Stimulated activated naive CD8-positive, alpha-beta T cell treated with anti-CD3 and anti-CD28 coated beads, Interleukin-15, Interleukin-2, amounts not matched to agents 100 U/mL and 50 U/mL, for 24 hours (primary cell): ENCODE data around the gene TMEM131L.
"Not testable (repeated sequence)": the region's sequence is repeated elsewhere in the genome, so short reads cannot be mapped to it uniquely, and the experiment has no call there.

Source experiments
- ATAC-seq: fragments of 150-1000 bp; cut with Tn5 transposase; one replicate; pipeline ENCODE4 v1.10.0; 2021
- DNase-seq: peaks from one replicate; pipeline ENCODE4 v3.0.0; 2021

Gene TMEM131L

GRCh38 chr4:153499005-153499404, 32.8 kb downstream of the TMEM131L start:
- DNase-seq (no peak), ATAC-seq (no peak)

GRCh38 chr4:153501578-153501977, 35.4 kb downstream of the TMEM131L start:
- DNase-seq (no peak), ATAC-seq (no peak)

GRCh38 chr4:153502584-153502983, 36.4 kb downstream of the TMEM131L start:
- no peak for ATAC-seq
- DNase-seq, result no peak

GRCh38 chr4:153506341-153507309, 40.5 kb downstream of the TMEM131L start:
- ATAC-seq, result no peak
- no peak for DNase-seq

- DNase-seq (no peak), ATAC-seq (peak; percentile 14)
Measured at GRCh38 chr4:153507310-153508073, 41.3 kb downstream of the TMEM131L start.

- not testable (repeated sequence) for ATAC-seq, DNase-seq
Measured at GRCh38 chr4:153509212-153509611, 43.1 kb downstream of the TMEM131L start.

GRCh38 chr4:153509724-153510123, 43.6 kb downstream of the TMEM131L start:
- ATAC-seq, result no peak
- DNase-seq, result no peak

- DNase-seq (no peak), ATAC-seq (no peak)
Measured at GRCh38 chr4:153510252-153511001, 44.3 kb downstream of the TMEM131L start.

- no peak for ATAC-seq
Measured at GRCh38 chr4:153511104-153511503, 44.9 kb downstream of the TMEM131L start.

GRCh38 chr4:153512162-153512852, 46.1 kb downstream of the TMEM131L start:
- ATAC-seq, result no peak
- DNase-seq, result no peak

More at GRCh38 chr4:153511104-153511503, 44.9 kb downstream of the TMEM131L start:
- DNase-seq, result no peak

GRCh38 chr4:153512952-153513500, 46.9 kb downstream of the TMEM131L start:
- ATAC-seq (no peak), DNase-seq (no peak)

GRCh38 chr4:153513596-153513995, 47.4 kb downstream of the TMEM131L start:
- DNase-seq, result no peak

GRCh38 chr4:153514001-153514526, 47.9 kb downstream of the TMEM131L start:
- DNase-seq, result no peak

More at GRCh38 chr4:153513596-153513995, 47.4 kb downstream of the TMEM131L start:
- no peak for ATAC-seq

GRCh38 chr4:153514688-153515426, 48.7 kb downstream of the TMEM131L start:
- ATAC-seq, result no peak
- no peak for DNase-seq

More at GRCh38 chr4:153514001-153514526, 47.9 kb downstream of the TMEM131L start:
- no peak for ATAC-seq

GRCh38 chr4:153517159-153517558, 51.0 kb downstream of the TMEM131L start:
- DNase-seq (no peak), ATAC-seq (no peak)

- DNase-seq (no peak), ATAC-seq (no peak)
Measured at GRCh38 chr4:153518001-153518400, 51.8 kb downstream of the TMEM131L start.

GRCh38 chr4:153518637-153519389, 52.7 kb downstream of the TMEM131L start:
- no peak for DNase-seq
- ATAC-seq, result no peak

GRCh38 chr4:153519687-153520086, 53.5 kb downstream of the TMEM131L start:
- DNase-seq (no peak), ATAC-seq (no peak)

- ATAC-seq, result no peak
Measured at GRCh38 chr4:153520227-153520626, 54.1 kb downstream of the TMEM131L start.

More at GRCh38 chr4:153520227-153520626, 54.1 kb downstream of the TMEM131L start:
- no peak for DNase-seq
